PFSK-1 (cell line): ENCODE measurements around the gene VIT.

Experiments used
- POLR2AphosphoS5 ChIP-seq: IDR thresholded peaks from 2 replicates; pipeline ENCODE4 v1.6.1; 2012; ENCODE audit warnings: low read depth, mild to moderate bottlenecking, control low read depth, low read length, moderate library complexity
- TAF1 ChIP-seq: IDR thresholded peaks from 2 replicates; pipeline ENCODE4 v1.6.1; 2012; ENCODE audit warnings: low read length, control low read depth, borderline replicate concordance; ENCODE audit not compliant: insufficient read depth

DNA sequence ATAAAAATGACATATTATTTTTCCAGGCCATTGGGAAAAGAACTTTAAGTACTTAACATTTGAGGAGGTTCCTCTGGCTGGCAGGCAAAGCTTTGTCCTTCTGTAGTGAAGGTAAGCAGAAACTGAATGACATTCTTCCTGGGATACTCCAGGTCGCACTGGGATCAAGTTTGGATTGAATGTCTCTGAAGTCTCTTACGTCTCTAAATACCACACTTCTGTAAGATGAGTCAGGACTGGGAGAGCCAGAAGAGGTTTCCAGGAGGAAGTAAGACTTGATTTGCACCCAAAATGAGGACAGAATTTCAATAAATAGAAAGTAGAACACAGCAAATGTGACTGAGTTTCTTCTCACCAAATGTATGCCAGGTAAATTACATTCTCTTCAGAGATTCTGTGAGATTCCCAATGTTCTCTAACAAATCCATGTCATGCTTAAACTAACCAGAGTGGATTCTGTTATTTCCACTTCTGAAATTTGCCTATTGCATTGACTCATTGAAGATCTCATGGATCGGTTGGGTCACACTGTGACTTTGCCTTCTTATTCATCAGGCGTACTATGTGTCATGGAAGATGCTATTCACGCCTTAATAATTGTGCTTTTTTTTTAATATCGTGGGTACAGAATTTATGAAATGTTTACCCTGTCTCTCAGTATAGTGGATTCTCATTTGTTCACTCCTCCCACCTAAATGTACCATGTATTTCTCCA lies 25.5 kb upstream of the VIT start:
- TF ChIP-seq TAF1 (no peak), POLR2AphosphoS5 (no peak)
